HG02981 (cell line): ENCODE results near the gene NEUROG2.
"Not testable (repeated sequence)": the region's sequence is repeated elsewhere in the genome, so short reads cannot be mapped to it uniquely, and the experiment has no call there.

Experiments
- ATAC-seq: cut with Tn5 transposase; IDR thresholded peaks from one replicate; pipeline ENCODE4 v1.9.1; 2021; ENCODE audit warnings: mild to moderate bottlenecking, moderate library complexity; ENCODE audit not compliant: unreplicated experiment

The NEUROG2 gene

DNA sequence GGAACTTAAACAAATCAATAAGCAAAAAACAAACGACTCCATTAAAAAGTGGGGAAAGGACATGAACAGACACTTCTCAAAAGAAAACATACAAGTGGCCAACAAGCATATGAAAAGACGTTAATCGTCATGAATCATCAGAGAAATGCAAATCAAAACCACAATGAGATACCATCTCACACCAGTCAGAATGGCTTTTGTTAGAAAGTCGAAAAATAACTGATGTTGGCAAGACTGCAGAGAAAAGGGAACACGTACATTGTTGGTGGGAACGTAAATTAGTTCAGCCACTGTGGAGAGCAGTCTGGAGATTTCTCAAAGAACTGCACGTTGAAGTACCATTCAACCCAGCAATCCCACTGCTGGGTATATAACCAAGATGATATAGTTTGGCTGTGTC lies 23.7 kb downstream of the NEUROG2 start:
- ATAC-seq = no peak

DNA sequence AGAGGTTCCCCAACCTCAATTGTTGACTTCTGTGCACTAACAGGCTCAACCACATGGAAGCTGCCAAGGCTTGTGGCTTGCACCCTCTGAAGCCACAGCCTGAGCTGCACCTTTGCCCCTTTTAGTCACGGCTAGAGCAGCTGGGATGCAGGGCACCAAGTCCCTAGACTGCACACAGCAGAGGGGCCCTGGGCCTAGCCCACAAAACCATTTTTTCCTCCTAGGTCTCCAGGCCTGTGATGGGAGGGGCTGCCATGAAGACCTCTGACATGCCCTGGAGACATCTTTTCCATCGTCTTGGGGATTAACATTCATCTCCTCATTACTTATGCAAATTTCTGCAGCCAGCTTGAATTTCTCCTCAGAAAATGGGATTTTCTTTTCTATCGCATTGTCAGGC lies 25.2 kb downstream of the NEUROG2 start:
- not testable (repeated sequence) for ATAC-seq

DNA sequence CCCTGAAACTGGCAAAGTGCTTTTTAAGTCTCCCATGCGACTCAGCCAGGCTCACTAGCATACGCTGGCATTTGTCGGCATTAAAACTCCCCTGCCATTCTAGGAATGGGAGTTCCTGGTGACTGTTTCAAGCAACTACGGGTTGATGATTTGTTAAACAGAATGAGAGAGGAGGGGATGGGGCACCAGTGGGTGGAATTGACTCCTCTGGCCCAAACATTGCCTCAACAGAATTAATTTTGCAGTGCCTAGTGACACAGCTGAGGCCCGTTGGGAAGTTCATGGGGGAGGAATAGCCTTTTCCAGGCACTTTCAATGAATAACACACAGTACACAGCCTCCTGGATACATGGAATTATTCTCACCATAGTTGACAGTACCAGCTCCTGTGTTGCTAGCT lies 30.1 kb downstream of the NEUROG2 start:
- ATAC-seq = no peak

DNA sequence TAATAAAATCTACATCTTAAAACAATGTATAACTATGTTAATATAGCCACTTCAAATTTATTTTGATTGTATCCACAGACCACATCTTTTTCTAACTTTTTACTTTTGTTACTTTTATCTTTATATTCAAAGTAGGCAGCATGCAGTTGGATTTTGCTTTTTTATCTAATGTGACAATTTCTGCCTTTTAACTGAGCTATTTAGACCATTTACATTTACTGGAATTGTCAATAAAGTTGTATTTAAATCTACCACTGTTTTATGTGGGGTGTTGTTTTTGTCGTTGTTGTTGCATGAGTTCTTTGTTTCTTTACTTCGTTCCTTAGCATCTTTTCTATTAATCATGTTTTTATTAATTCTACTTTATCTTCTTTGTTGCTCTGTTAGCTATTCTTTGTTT lies 42.0 kb downstream of the NEUROG2 start:
- ATAC-seq = no peak

DNA sequence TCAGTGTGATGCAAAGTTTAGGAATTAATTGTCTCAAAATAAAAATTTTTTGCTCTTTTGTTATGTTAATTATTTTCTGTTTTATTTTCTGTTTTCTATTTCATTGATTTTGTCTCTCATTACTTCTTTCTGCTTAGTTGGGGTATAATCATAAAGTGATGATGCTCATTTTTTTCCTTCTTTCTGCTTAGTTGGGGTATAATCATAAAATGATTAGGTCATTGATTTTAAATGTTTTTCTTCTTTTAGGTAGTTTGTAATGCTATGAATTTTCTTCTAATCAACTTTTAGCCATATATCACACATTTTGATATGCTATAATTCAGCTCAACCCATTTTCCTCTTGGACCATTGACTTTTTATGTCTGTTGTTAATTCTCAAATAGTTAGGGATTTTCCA lies 43.7 kb downstream of the NEUROG2 start:
- ATAC-seq = no peak
